Measurements from ENCODE around the gene GRIP1.
A peak's percentile ranks its signal among the peaks of the same experiment; 100 is the strongest.
"Not testable (repeated sequence)": the region's sequence is repeated elsewhere in the genome, so short reads cannot be mapped to it uniquely, and the experiment has no call there.

The GRIP1 gene

GRCh38 chr12:66498059-66498458 is 180.8 kb downstream of the GRIP1 start:
- DNase-seq; in situ Hi-C loops (cut with MboI; ENCODE audit: low pct_unique_long_range_greater_than_20kb, low sequenced_read_pairs): not testable (repeated sequence)

GRCh38 chr12:66497008-66497897 is 181.6 kb downstream of the GRIP1 start:
- in situ Hi-C loops (cut with MboI; ENCODE audit: low pct_unique_long_range_greater_than_20kb, low sequenced_read_pairs) = no loop called here
- no peak for DNase-seq

GRCh38 chr12:66496595-66496994 is 182.3 kb downstream of the GRIP1 start:
- no peak for DNase-seq
- in situ Hi-C loops (cut with MboI; ENCODE audit: low pct_unique_long_range_greater_than_20kb, low sequenced_read_pairs) = no loop called here

GRCh38 chr12:66495709-66496108 is 183.2 kb downstream of the GRIP1 start:
- no peak for DNase-seq
- in situ Hi-C loops (cut with MboI; ENCODE audit: low pct_unique_long_range_greater_than_20kb, low sequenced_read_pairs) = no loop called here

GRCh38 chr12:66493819-66494218 is 185.1 kb downstream of the GRIP1 start:
- in situ Hi-C loops (cut with MboI; ENCODE audit: low pct_unique_long_range_greater_than_20kb, low sequenced_read_pairs) = no loop called here
- DNase-seq = no peak

GRCh38 chr12:66491853-66492252 is 187.0 kb downstream of the GRIP1 start:
- DNase-seq = no peak
- in situ Hi-C loops (cut with MboI; ENCODE audit: low pct_unique_long_range_greater_than_20kb, low sequenced_read_pairs) = no loop called here

- DNase-seq = no peak
- in situ Hi-C loops (cut with MboI; ENCODE audit: low pct_unique_long_range_greater_than_20kb, low sequenced_read_pairs) = no loop called here
These were observed 196.3 kb downstream of the GRIP1 start for GRCh38 chr12:66482351-66483203.

- peak; percentile 2 for DNase-seq
- in situ Hi-C loops (cut with MboI; ENCODE audit: low pct_unique_long_range_greater_than_20kb, low sequenced_read_pairs) = no loop called here
These were observed 210.9 kb downstream of the GRIP1 start for GRCh38 chr12:66467932-66468331.

GRCh38 chr12:66461331-66461730 is 217.5 kb downstream of the GRIP1 start:
- no peak for DNase-seq
- in situ Hi-C loops (cut with MboI; ENCODE audit: low pct_unique_long_range_greater_than_20kb, low sequenced_read_pairs) = no loop called here

GRCh38 chr12:66459944-66460482 is 218.9 kb downstream of the GRIP1 start:
- in situ Hi-C loops (cut with MboI; ENCODE audit: low pct_unique_long_range_greater_than_20kb, low sequenced_read_pairs) = no loop called here
- DNase-seq = no peak

GRCh38 chr12:66456612-66457011 is 222.3 kb downstream of the GRIP1 start:
- in situ Hi-C loops (cut with MboI; ENCODE audit: low pct_unique_long_range_greater_than_20kb, low sequenced_read_pairs) = no loop called here
- no peak for DNase-seq

- DNase-seq = no peak
- in situ Hi-C loops (cut with MboI; ENCODE audit: low pct_unique_long_range_greater_than_20kb, low sequenced_read_pairs) = no loop called here
These were observed 225.0 kb downstream of the GRIP1 start for GRCh38 chr12:66453844-66454243.

- DNase-seq = no peak
- in situ Hi-C loops (cut with MboI; ENCODE audit: low pct_unique_long_range_greater_than_20kb, low sequenced_read_pairs) = no loop called here
These were observed 225.8 kb downstream of the GRIP1 start for GRCh38 chr12:66453120-66453519.

GRCh38 chr12:66449531-66449930 is 229.3 kb downstream of the GRIP1 start:
- in situ Hi-C loops (cut with MboI; ENCODE audit: low pct_unique_long_range_greater_than_20kb, low sequenced_read_pairs) = no loop called here
- no peak for DNase-seq

GRCh38 chr12:66447643-66448042 is 231.2 kb downstream of the GRIP1 start:
- in situ Hi-C loops (cut with MboI; ENCODE audit: low pct_unique_long_range_greater_than_20kb, low sequenced_read_pairs) = no loop called here
- no peak for DNase-seq

- DNase-seq = no peak
- in situ Hi-C loops (cut with MboI; ENCODE audit: low pct_unique_long_range_greater_than_20kb, low sequenced_read_pairs) = no loop called here
These were observed 232.6 kb downstream of the GRIP1 start for GRCh38 chr12:66446276-66446675.

GRCh38 chr12:66441905-66442559 is 236.8 kb downstream of the GRIP1 start:
- in situ Hi-C loops (cut with MboI; ENCODE audit: low pct_unique_long_range_greater_than_20kb, low sequenced_read_pairs) = no loop called here
- DNase-seq = no peak

GRCh38 chr12:66438601-66439000 is 240.3 kb downstream of the GRIP1 start:
- DNase-seq = no peak
- in situ Hi-C loops (cut with MboI; ENCODE audit: low pct_unique_long_range_greater_than_20kb, low sequenced_read_pairs) = no loop called here

GRCh38 chr12:66430106-66430505 is 248.8 kb downstream of the GRIP1 start:
- DNase-seq = no peak
- in situ Hi-C loops (cut with MboI; ENCODE audit: low pct_unique_long_range_greater_than_20kb, low sequenced_read_pairs) = no loop called here

Data from KBM-7 (cell line).